Activated B cell treated with CpG ODN at 0.5 μM for 24 hours (primary cell): ENCODE data around the gene ZSCAN20. TPM values are rescaled to one million over a fixed set of nuclear protein-coding genes. Genes with fewer than 3 reads are reported as not detected.

Experiments used
- ATAC-seq: fragments of 200-7000 bp; cut with Tn5 transposase; one replicate; pipeline ENCODE4 v1.10.0; 2021; ENCODE audit warnings: low read depth, mild to moderate bottlenecking, moderate library complexity
- CTCF ChIA-PET: fragments of 350-600 bp; sonication (Branson Sonifier 250); formaldehyde crosslinking; loops from one replicate; lab custom pipeline; 2021; ENCODE audit warnings: antibody characterized with exemption; lab: Charles Lee
- POLR2A ChIA-PET: fragments of 350-600 bp; sonication (Branson Sonifier 250); formaldehyde crosslinking; loops from one replicate; lab custom pipeline; 2021; ENCODE audit warnings: antibody characterized with exemption; lab: Charles Lee
- DNase-seq: peaks from one replicate; pipeline ENCODE4 v3.0.0; 2022
- H3K27ac Mint-ChIP-seq: one replicate; pipeline ENCODE4 v1.8.0; 2020; ENCODE audit warnings: mixed read lengths
- H3K27me3 Mint-ChIP-seq: one replicate; pipeline ENCODE4 v1.8.0; 2021; ENCODE audit warnings: mixed read lengths
- H3K36me3 Mint-ChIP-seq: one replicate; pipeline ENCODE4 v1.8.0; 2021; ENCODE audit warnings: low read depth, mixed read lengths
- H3K4me1 Mint-ChIP-seq: one replicate; pipeline ENCODE4 v1.8.0; 2021; ENCODE audit warnings: mixed read lengths
- H3K4me3 Mint-ChIP-seq: one replicate; pipeline ENCODE4 v1.8.0; 2020; ENCODE audit warnings: mild to moderate bottlenecking, mixed read lengths
- H3K9me3 Mint-ChIP-seq: one replicate; pipeline ENCODE4 v1.8.0; 2020; ENCODE audit warnings: mixed read lengths
- intact Hi-C: fragments of 100-400 bp; cut with micrococcal nuclease; formaldehyde crosslinking; loops from one replicate; pipeline ENCODE4 v1.15.1; 2024
- total RNA-seq: library from RNA; stranded (reverse); gene quantifications from 2 replicates; pipeline ENCODE4 v1.2.3, GENCODE V29; 2022
- TF ChIP-seq, protein P1 (sequence below): fragments of 200-600 bp; IDR thresholded peaks from one replicate; pipeline ENCODE4 v1.8.0; 2022; ENCODE audit warnings: antibody characterized with exemption, mild to moderate bottlenecking

Gene ZSCAN20
- total RNA-seq, 1 donor from 2014 or later = 3.6 TPM

DNA sequence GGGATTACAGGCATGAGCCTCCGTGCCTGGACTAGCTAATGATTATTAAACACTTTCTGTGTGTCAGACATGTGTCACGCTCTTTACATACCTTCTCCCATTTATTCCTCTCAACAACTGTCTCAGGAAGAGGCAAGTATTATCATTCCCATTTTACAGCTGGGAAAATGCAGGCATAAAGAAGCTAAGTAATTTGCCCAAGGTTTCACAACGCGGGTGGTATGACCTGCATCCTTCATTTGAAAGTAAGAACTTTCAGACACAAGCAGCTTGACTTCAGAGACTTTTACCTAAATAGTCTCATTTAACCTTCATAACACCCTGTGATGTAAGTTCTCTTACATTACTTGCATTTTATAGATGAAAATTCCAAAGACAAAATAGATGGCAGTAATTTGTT lies 1.0 kb upstream of the ZSCAN20 start:
- Mint-ChIP-seq H3K4me3 (no peak overlapping the region), H3K4me1 (peaks cover 24% of the 10 kb centered on the region), H3K9me3 (no peaks in the 10 kb centered on the region), H3K27ac (no peak overlapping the region), H3K36me3 (no peaks in the 10 kb centered on the region), H3K27me3 (no peaks in the 10 kb centered on the region)
- DNase-seq = no peak
- no peak for ATAC-seq
- intact Hi-C loops = loop anchor here (2.0 to 5.0 kb wide), 4 partner anchors 124 to 819 kb away; partner anchors contain the start of genes RBBP4, TRIM62 and ZBTB8OS
- CTCF ChIA-PET = interaction anchor here (0.9 to 7.7 kb wide), 12 partner anchors 9 to 335 kb away, joined by 3 to 143 read pairs (median 4); no protein-coding TSS in a partner anchor
- POLR2A ChIA-PET = interaction anchor here (1.1 to 1.6 kb wide), 2 partner anchors 175 to 344 kb away, joined by 4 to 6 read pairs; no protein-coding TSS in a partner anchor
- TF ChIP-seq, protein P1, sequence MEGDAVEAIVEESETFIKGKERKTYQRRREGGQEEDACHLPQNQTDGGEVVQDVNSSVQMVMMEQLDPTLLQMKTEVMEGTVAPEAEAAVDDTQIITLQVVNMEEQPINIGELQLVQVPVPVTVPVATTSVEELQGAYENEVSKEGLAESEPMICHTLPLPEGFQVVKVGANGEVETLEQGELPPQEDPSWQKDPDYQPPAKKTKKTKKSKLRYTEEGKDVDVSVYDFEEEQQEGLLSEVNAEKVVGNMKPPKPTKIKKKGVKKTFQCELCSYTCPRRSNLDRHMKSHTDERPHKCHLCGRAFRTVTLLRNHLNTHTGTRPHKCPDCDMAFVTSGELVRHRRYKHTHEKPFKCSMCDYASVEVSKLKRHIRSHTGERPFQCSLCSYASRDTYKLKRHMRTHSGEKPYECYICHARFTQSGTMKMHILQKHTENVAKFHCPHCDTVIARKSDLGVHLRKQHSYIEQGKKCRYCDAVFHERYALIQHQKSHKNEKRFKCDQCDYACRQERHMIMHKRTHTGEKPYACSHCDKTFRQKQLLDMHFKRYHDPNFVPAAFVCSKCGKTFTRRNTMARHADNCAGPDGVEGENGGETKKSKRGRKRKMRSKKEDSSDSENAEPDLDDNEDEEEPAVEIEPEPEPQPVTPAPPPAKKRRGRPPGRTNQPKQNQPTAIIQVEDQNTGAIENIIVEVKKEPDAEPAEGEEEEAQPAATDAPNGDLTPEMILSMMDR = no peak

DNA sequence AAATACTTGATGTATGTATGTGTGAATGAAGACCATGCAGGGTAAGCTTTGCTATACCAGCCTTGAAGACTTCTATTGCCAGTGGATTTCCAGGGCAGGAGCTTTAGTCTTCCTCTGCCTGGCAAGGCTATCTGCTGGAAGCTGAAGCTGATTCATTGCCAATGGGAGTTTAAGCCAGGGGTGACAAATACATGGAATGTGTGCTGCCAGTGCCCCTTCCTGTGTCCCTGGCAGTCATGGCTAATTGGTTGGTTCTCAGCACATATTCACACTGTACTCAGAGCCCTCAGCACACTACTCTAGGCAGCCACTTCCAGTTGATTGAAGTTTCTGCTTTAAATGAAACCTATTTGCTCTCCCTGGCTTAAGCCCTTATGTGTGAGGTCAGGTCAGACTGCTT lies 1.5 kb downstream of the ZSCAN20 start:
- ChIA-PET POLR2A (no interaction called here), CTCF (interaction anchor here (1.3 kb wide), 1 partner anchor 178 kb away, joined by 5 read pairs; no protein-coding TSS in a partner anchor)
- intact Hi-C loops = loop anchor here (5.0 kb wide), 3 partner anchors 127 to 822 kb away; partner anchors contain the start of genes RBBP4, TRIM62 and ZBTB8OS
- peaks cover 24% of the 10 kb centered on the region for H3K4me1 Mint-ChIP-seq
- DNase-seq (no peak), ATAC-seq (no peak)
- H3K4me3 Mint-ChIP-seq = no peak overlapping the region
- no peak overlapping the region for H3K27ac Mint-ChIP-seq
- H3K36me3 Mint-ChIP-seq = no peaks in the 10 kb centered on the region
- no peaks in the 10 kb centered on the region for H3K9me3 Mint-ChIP-seq
- H3K27me3 Mint-ChIP-seq = no peaks in the 10 kb centered on the region
- TF ChIP-seq, protein P1 = no peak

DNA sequence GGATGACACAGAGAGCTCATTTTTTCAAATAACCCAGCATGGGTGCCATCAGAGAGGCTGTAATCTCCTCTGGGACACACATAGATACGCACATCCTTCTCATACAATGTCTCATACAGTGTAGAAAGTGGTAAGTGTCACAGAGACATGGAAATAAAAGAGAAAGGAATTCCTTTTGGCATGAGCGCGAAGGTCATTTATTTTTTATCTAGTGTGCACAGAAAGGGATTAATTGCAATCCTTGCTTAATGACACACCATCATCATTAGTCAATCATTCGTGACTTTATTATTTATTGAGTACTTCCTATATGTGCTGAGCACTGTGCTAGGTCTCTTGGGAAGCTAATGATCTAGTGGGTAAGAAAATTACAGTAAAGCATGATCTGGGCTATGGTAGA lies 5.0 kb downstream of the ZSCAN20 start:
- intact Hi-C loops = no loop called here
- TF ChIP-seq, protein P1 = no peak
- Mint-ChIP-seq H3K36me3 (peaks cover 11% of the 10 kb centered on the region), H3K4me1 (peaks cover 12% of the 10 kb centered on the region), H3K4me3 (no peak overlapping the region), H3K27ac (no peak overlapping the region), H3K27me3 (no peaks in the 10 kb centered on the region), H3K9me3 (no peaks in the 10 kb centered on the region)
- ATAC-seq (no peak), DNase-seq (no peak)
- ChIA-PET CTCF (no interaction called here), POLR2A (no interaction called here)

DNA sequence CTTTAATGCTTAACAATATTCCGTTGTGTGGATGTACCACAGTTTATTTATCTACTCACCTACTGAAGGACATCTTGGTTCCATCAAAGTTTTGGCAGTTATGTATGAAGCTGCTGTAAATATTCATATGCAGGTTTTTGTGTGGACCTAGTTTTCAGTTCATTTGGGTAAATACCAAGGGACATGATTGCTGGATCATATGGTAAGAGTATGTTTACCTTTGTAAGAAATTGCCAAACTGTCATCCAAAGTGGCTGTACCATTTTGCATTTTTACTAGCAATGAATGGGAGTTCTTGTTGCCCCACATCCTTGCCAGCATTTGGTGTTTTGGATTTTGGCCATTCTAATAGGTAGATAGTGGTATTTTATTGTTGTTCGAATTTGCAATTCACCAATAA lies 10.0 kb downstream of the ZSCAN20 start:
- peaks cover 5% of the 10 kb centered on the region for H3K9me3 Mint-ChIP-seq
- H3K4me3 Mint-ChIP-seq = no peak overlapping the region
- CTCF ChIA-PET = no interaction called here

DNA sequence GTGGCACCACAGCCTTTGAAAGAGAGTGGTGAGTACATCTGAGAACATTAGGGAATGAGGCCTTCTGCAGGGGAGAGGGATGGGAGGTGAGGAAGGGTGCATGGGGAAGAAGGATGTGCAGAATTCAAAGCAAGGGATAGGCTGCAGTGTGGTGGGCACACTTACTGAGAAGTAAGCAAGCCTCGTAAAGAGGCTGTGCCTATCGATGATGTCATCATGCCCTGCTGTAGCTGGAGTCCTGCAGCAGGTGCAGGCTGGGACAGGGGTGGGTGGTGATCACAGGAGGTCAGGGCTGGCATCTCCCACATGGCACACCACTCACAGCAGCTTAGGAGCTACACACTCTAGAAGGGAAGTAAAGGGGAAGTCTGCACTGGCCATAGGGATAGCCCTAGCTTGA lies 16.2 kb downstream of the ZSCAN20 start:
- H3K4me1 Mint-ChIP-seq = no peaks in the 10 kb centered on the region
- POLR2A ChIA-PET = no interaction called here
- no peak overlapping the region for H3K27ac Mint-ChIP-seq
- peaks cover 67% of the 10 kb centered on the region for H3K36me3 Mint-ChIP-seq
- H3K4me3 Mint-ChIP-seq = no peak overlapping the region
- DNase-seq (no peak), ATAC-seq (no peak)
- CTCF ChIA-PET = no interaction called here
- no peaks in the 10 kb centered on the region for H3K27me3 Mint-ChIP-seq
- TF ChIP-seq, protein P1 = no peak
- H3K9me3 Mint-ChIP-seq = peaks cover 8% of the 10 kb centered on the region
- intact Hi-C loops = no loop called here

More for the DNA sequence above, 10.0 kb downstream of the ZSCAN20 start:
- POLR2A ChIA-PET = no interaction called here
- peaks cover 36% of the 10 kb centered on the region for H3K36me3 Mint-ChIP-seq
- no peaks in the 10 kb centered on the region for H3K27me3 Mint-ChIP-seq
- H3K27ac Mint-ChIP-seq = no peak overlapping the region
- intact Hi-C loops = no loop called here
- DNase-seq (no peak), ATAC-seq (no peak)
- TF ChIP-seq, protein P1 = no peak
- no peaks in the 10 kb centered on the region for H3K4me1 Mint-ChIP-seq
